Stimulated activated CD8-positive, alpha-beta memory T cell treated with anti-CD3 and anti-CD28 coated beads, Interleukin-7, amount 100 ng/mL, for 4 hours (primary cell): ENCODE results near the gene LTV1.

Source experiments
- DNase-seq, 2 donors: peaks; one replicate each; pipeline ENCODE4 v3.0.0-alpha.2; 2020; ENCODE audit warnings: low read depth in 2 of 2

The LTV1 gene

DNA sequence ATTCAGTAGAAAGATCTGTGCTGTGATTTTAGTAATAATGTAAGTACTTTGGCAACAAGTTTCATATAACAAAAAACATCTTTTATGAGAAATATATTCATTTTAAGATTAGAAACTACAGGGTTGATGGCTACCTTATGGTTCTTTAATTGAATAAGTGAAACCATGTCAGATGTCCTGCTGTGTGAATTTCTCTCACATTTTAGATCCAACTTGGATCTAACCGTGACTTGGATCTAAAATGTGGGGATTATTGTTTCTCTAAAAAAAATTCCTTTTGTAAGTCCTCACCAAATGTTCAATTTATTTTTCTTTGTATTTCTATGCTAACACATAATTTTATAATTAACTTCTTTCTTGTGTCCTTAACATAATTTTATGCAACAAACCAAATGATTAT is 51.5 kb downstream of the LTV1 start:
- no peak for DNase-seq

DNA sequence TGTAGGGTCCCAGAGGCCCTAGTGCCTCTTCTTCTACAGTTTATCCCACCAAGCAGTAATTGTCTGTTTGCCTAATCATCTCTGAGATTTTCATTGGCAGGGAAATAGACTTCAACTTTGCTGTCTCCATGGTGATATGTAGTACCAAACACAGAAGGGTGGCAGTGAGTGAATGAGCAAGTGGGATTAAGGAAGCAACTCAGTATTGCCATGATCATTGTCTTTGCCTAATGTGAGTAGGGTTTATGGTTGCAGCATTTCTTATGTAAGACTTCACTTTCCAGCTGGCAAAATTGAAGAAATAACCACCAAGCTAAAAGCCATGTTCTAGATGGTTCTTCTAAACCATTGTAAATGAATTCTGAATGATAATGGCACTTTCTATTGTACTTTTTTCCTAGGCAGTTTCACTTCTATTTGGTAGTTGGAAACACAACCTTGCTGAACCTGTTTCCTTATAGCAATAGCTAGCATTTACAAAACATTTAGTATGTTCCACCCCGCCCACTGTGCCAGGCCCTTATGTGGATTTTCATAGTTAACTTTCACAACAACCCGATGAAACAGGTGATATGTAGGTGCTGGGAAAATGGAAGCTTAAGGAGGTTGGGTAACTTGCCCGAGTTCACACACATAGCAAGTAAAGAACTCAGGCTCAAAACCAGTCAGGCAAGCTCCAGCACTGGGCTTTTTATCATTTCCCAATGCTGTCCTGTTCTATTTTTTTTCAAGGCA is 53.2 kb downstream of the LTV1 start:
- no peak for DNase-seq

DNA sequence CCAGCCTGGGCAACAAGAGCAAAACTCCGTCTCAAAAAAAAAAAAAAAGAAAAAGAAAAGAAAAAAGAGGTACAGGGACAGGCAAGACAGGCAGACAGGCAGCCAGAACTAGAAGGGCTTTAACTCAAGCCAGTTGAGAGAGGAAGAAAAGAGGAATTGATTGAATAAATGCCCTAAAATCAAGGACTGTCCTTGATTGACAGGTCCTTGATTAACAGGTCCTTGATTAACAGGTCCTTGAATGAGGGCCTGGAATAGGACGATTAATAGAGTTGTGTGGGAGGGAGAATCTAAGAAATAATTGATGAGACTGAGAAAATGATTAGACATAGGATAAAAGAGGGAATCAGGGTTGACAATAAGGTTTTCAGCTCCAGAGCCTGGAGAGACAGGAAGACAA is 57.2 kb downstream of the LTV1 start:
- DNase-seq: no peak

DNA sequence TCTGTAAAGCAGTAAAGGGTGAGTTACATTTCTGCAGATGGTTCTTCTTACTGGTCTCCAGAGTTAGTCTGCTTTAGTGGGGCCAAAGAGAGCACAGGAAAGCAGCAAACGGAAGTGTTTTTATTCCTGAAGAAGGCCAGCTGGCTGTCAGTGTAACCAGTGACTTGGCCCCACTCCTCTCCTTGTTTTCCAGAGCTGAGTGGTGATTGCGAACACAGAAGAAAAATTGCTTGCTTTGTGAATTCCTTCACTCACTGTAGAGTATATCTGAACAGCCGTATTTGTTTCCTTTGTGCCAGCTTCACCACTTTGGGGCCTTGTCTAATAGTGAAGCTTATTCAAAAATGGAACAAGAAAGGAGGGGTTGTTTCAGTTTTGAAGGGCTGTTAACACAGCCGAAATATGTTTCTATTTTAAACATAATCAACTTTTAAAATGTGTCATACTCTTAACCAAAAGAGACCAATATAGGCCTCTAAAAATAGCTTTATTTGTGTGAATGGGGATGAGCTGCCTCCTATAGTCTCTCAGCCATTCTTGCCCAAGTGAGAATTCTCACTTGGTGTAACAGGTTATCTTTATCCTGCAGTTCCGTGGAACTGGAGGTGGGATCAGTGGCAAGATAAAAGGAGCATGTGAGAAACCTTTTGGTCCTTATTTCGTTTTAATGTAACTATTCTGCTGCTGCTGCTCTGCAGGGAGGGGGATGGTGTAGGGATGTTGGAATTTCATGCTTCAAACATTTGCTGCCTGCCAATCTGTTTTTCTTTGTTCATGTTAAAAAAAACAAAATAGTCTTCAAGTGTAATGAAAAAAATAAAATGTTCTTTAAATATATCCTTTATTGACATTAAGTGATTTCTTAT is 59.0 kb downstream of the LTV1 start:
- no peak for DNase-seq

DNA sequence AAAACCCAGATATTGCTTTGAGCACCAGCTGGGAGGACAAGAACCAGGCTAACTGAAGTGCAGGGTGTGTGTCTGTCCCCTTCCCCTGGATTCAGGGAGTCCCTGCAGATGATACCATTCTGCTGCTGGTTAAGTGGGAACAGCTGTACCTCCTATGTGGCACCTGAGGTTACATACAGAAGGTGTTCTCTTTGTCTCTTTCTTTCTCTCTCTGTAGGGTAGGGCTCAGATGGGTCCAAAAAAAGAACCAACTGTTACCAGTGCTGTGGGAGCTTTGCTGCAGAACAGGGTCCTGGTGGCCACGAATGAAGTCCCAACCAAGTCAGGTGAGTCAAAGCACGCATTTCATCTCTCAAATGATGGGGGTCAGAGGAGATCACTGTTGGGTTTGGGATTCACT is 59.7 kb downstream of the LTV1 start:
- DNase-seq: no peak

DNA sequence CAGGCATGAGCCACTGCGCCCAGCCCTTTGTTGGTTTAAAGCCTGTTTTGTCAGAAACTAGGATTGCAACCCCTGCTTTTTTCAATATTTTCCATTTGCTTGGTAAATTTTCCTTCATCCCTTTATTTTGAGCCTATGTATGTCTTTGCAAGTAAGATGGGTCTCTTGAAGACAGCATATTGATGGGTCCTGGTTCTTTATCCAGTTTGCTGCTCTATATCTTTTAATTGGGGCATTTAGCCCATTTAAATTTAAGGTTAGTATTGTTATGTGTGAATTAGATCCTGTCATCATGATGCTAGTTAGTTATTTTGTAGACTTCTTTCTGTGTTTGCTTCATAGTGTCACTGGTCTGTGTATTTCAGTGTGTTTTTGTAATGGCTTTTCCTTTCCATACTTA is 67.9 kb downstream of the LTV1 start:
- DNase-seq: no peak

DNA sequence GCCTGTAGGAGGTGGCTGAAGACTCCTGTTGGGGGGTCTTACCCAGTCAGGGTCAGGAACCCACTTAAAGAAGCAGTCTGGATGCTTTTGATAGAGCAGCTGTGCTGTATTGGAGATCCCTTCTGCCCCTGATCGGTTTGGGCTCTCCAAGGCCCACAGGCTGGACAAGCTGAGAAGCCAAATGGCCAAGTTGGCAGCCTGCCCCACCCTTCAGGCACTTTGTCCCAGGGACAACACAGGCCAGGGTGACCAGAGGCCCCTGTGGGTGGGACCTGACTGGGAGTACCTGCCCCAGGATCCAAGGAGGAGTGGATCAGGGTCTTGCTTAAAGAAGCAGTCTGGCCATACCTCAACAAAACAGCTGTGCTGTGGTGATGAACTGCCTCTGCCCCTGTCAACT is 69.5 kb downstream of the LTV1 start:
- no peak for DNase-seq
